Stimulated activated CD4-positive, alpha-beta T cell treated with anti-CD3 and anti-CD28 coated beads, Interleukin-4, amount 100 ng/mL, for 4 hours (primary cell): ENCODE data around the gene PCSK4.

ENCODE experiments used
- DNase-seq, 2 experiments: peaks; one replicate each; pipeline ENCODE4 v3.0.0-alpha.2; 2020

The PCSK4 gene

GRCh38 chr19:1435378-1435989 is 54.7 kb downstream of the PCSK4 start:
- DNase-seq, result no peak

GRCh38 chr19:1434577-1435060 is 55.5 kb downstream of the PCSK4 start:
- DNase-seq, result no peak

- no peak for DNase-seq
These were observed 56.1 kb downstream of the PCSK4 start for GRCh38 chr19:1434040-1434366.

GRCh38 chr19:1433119-1434039 is 56.8 kb downstream of the PCSK4 start:
- no peak for DNase-seq

GRCh38 chr19:1432507-1432887 is 57.7 kb downstream of the PCSK4 start:
- no peak for DNase-seq

- DNase-seq, result no peak
These were observed 58.2 kb downstream of the PCSK4 start for GRCh38 chr19:1431759-1432506.
